H1 (cell line): ENCODE measurements around the gene SVIP. TPM values are rescaled to one million over a fixed set of nuclear protein-coding genes. Genes with fewer than 3 reads are reported as not detected.
A peak's percentile ranks its signal among the peaks of the same experiment; 100 is the strongest.

Source experiments
- BRCA1 ChIP-seq: IDR thresholded peaks from 2 replicates; pipeline ENCODE4 v1.6.1; 2012; ENCODE audit warnings: low read depth, low read length, improper control_type of control experiment
- KDM5A ChIP-seq: fragments of 200-600 bp; IDR thresholded peaks from 2 replicates; pipeline ENCODE4 v1.7.1; 2012; ENCODE audit warnings: mild to moderate bottlenecking, low read length, inconsistent platforms, mixed read lengths
- PHF8 ChIP-seq: fragments of 200-600 bp; sonication (generic); conservative IDR thresholded peaks from 2 replicates; pipeline ENCODE4 v1.7.1; 2012; ENCODE audit warnings: low read depth, mild to moderate bottlenecking, inconsistent platforms, low read length, moderate library complexity
- SIN3A ChIP-seq, 2 experiments: IDR thresholded peaks in 1 of 2; conservative IDR thresholded peaks in 1 of 2; 2 replicates each; pipeline ENCODE4 v1.6.1; 2011 to 2012; ENCODE audit warnings: low read length in 2 of 2, improper control_type of control experiment in 1 of 2, low read depth in 1 of 2, mild to moderate bottlenecking in 1 of 2
- USF2 ChIP-seq: IDR thresholded peaks from 2 replicates; pipeline ENCODE4 v1.6.1; 2011; ENCODE audit warnings: low read length, improper control_type of control experiment
- polyA plus RNA-seq, 7 experiments: library from polyadenylated mRNA; depleted of rRNA in 3 of 7; stranded (reverse) in 5 of 7; unstranded in 2 of 7; fragments of >200 nt in 5 of 7; fragments of 200-250 nt in 2 of 7; gene quantifications; 1 replicate in 5 of 7; 2 replicates in 1 of 7; 4 replicates in 1 of 7; pipeline versions ENCODE4 v1.2.1 to v1.2.3, GENCODE V29; 2011 to 2013; ENCODE audit warnings: missing spikeins in 2 of 7, mixed read lengths in 2 of 7
- total RNA-seq: library from RNA; stranded (reverse); fragmentation: NEBNext Ultra II Directional; extraction: Animal tissue kit (Norgen Biotek cat#: 25700); gene quantifications from 2 replicates; pipeline ENCODE4 v1.2.1, GENCODE V29; 2021

The SVIP gene
- total and polyA plus RNA-seq, 2 of the 8 experiments (the other 6 are each of a cell fraction or from before 2014, with no cell fraction given) = 1.2 to 11.4 TPM

DNA sequence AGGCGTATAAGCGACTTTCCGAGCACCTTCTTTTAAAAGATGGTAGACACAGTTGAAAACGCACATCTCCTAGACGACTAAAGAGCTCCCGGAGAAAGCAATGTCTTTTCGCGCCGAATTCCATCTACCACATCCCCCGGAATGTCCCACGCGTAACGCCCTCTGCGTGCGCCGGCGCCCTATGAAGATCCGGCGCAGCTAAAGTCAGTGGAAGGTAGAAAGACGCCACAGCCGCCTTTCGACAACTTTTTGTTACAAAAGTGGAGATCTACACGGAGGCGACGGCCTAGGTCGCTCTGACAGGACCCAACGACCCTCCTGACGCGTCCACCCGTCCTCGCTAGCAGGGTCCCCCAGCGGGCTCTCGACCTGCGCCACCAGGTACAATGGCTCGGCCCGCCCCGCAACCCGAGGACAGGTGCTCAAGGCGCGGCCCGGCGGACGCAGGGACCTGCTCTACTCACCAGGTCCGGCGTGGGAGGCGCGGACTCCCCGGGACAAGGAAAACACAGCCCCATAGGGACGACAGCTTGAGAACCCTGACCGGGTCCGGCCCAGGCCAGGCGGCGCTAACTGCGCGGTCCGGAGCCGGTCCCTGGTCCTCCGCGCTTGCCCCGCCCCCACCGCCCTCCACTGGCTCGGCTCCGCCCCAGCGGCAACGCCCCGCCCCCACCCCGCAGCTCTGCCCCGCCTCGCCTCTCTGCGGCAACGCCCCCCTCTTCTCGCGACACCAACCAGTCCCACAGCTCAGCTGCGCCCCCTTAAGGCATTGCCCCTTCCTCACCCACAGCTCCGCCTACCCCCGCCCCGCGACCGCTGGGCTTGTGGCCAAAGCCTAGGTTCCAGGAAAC, at the start of gene SVIP (continued):
- TF ChIP-seq SIN3A (conservative IDR thresholded peaks at IDR 0.05 in 1 of 2, IDR thresholded peaks at IDR 0.05 in 1 of 2; ENCODE audit: low read depth in 1 of 2, low read length in 2 of 2) = 0 out of 4 replicates have a peak, but pooled peaks of 1 of the 2 experiments have one; percentile 27
- no peak for TF ChIP-seq KDM5A
- TF ChIP-seq USF2 = no peak
- peak; percentile 82 for TF ChIP-seq BRCA1
- peak; percentile 79 for TF ChIP-seq PHF8
